GM23338 (cell line): ENCODE measurements around the gene PRSS56. TPM values are rescaled to one million over a fixed set of nuclear protein-coding genes. Genes with fewer than 3 reads are reported as not detected.
A peak's percentile ranks its signal among the peaks of the same experiment; 100 is the strongest.

Experiments
- ATAC-seq: fragments of 200-7000 bp; cut with Tn5 transposase; 3 replicates; pipeline ENCODE4 v1.9.1; 2020
- DNase-seq: peaks from one replicate; pipeline ENCODE4 v3.0.0-alpha.2; 2015; ENCODE audit warnings: low spot score
- H2AFZ ChIP-seq: fragments of 200-600 bp; sonication (generic); 2 replicates; pipeline ENCODE4 v1.8.0; 2016; ENCODE audit warnings: antibody characterized with exemption, mild to moderate bottlenecking, moderate library complexity
- H3F3A ChIP-seq: fragments of 200-600 bp; sonication (generic); replicated peaks from 2 replicates; pipeline ENCODE4 v1.8.0; 2017; ENCODE audit warnings: antibody characterized with exemption, mixed run types, low read depth
- H3K27ac ChIP-seq: fragments of 200-600 bp; sonication (generic); 2 replicates; pipeline ENCODE4 v1.6.1; 2016; ENCODE audit warnings: low read depth
- H3K27me3 ChIP-seq: fragments of 200-600 bp; sonication (generic); 2 replicates; pipeline ENCODE4 v1.8.0; 2016; ENCODE audit warnings: mild to moderate bottlenecking, mixed run types, moderate library complexity; ENCODE audit not compliant: insufficient read depth
- H3K36me3 ChIP-seq: fragments of 200-600 bp; sonication (generic); 2 replicates; pipeline ENCODE4 v1.8.0; 2016; ENCODE audit warnings: mild to moderate bottlenecking; ENCODE audit not compliant: insufficient read depth
- H3K4me1 ChIP-seq: fragments of 200-600 bp; sonication (generic); 2 replicates; pipeline ENCODE4 v1.8.0; 2016; ENCODE audit warnings: mild to moderate bottlenecking, moderate library complexity; ENCODE audit not compliant: insufficient read depth
- H3K4me2 ChIP-seq: fragments of 200-600 bp; sonication (generic); 2 replicates; pipeline ENCODE4 v1.7.1; 2017; ENCODE audit warnings: mixed run types
- H3K4me3 ChIP-seq: fragments of 200-600 bp; sonication (generic); 2 replicates; pipeline ENCODE4 v1.6.1; 2016; ENCODE audit warnings: mixed run types
- H3K79me2 ChIP-seq: fragments of 200-600 bp; sonication (generic); replicated peaks from 2 replicates; pipeline ENCODE4 v1.8.0; 2017; ENCODE audit warnings: mild to moderate bottlenecking; ENCODE audit not compliant: insufficient read depth
- H3K9me2 ChIP-seq: fragments of 200-600 bp; sonication (generic); 2 replicates; pipeline ENCODE4 v1.8.0; 2017; ENCODE audit not compliant: insufficient read depth
- H4K20me1 ChIP-seq: fragments of 200-600 bp; sonication (generic); replicated peaks from 2 replicates; pipeline ENCODE4 v1.8.0; 2017; ENCODE audit warnings: mild to moderate bottlenecking; ENCODE audit not compliant: insufficient read depth
- H3K27ac Mint-ChIP-seq: 2 replicates; pipeline ENCODE4 v1.8.0; 2020; ENCODE audit warnings: inconsistent platforms, mild to moderate bottlenecking, moderate library complexity, mixed read lengths
- H3K27me3 Mint-ChIP-seq: 3 replicates; pipeline ENCODE4 v1.8.0; 2022; ENCODE audit warnings: low read depth, mild to moderate bottlenecking, moderate library complexity, mixed read lengths, inconsistent platforms; ENCODE audit not compliant: insufficient read depth, poor library complexity
- H3K36me3 Mint-ChIP-seq: 3 replicates; pipeline ENCODE4 v1.8.0; 2021; ENCODE audit warnings: low read depth, mild to moderate bottlenecking, inconsistent platforms, moderate library complexity, mixed read lengths
- H3K4me1 Mint-ChIP-seq: 3 replicates; pipeline ENCODE4 v1.8.0; 2020; ENCODE audit warnings: mild to moderate bottlenecking, inconsistent platforms, mixed read lengths
- H3K4me3 Mint-ChIP-seq: 3 replicates; pipeline ENCODE4 v1.8.0; 2021; ENCODE audit warnings: moderate library complexity, mild to moderate bottlenecking, inconsistent platforms, mixed read lengths
- H3K9me3 Mint-ChIP-seq: 3 replicates; pipeline ENCODE4 v1.8.0; 2020; ENCODE audit warnings: moderate library complexity, mild to moderate bottlenecking, inconsistent platforms, mixed read lengths
- CTCF ChIP-seq, 2 experiments: fragments of 200-600 bp in 1 of 2; sonication (generic) in 1 of 2; conservative IDR thresholded peaks; 2 replicates each; pipeline versions ENCODE4 v1.5.1 to v1.6.1; 2016 to 2017; ENCODE audit warnings: antibody characterized with exemption in 2 of 2, low read depth in 2 of 2, mild to moderate bottlenecking in 2 of 2, moderate library complexity in 1 of 2
- ETS1 ChIP-seq: IDR thresholded peaks from 2 replicates; pipeline ENCODE4 v1.6.1; 2016; ENCODE audit warnings: antibody characterized with exemption
- EZH2 ChIP-seq: fragments of 200-600 bp; sonication (generic); IDR thresholded peaks from one replicate; pipeline ENCODE4 v1.8.0; 2017; ENCODE audit warnings: antibody characterized with exemption, mild to moderate bottlenecking, low read depth; ENCODE audit not compliant: unreplicated experiment
- EZH2phosphoT487 ChIP-seq: fragments of 200-600 bp; sonication (generic); IDR thresholded peaks from one replicate; pipeline ENCODE4 v1.8.1; 2018; ENCODE audit warnings: antibody characterized with exemption; ENCODE audit not compliant: unreplicated experiment
- JUNB ChIP-seq: IDR thresholded peaks from one replicate; pipeline ENCODE4 v1.6.1; 2016; ENCODE audit warnings: antibody characterized with exemption; ENCODE audit not compliant: unreplicated experiment
- NANOG ChIP-seq: IDR thresholded peaks from 2 replicates; pipeline ENCODE4 v1.6.1; 2016; ENCODE audit warnings: antibody characterized with exemption, borderline replicate concordance
- POLR2AphosphoS5 ChIP-seq: IDR thresholded peaks from 2 replicates; pipeline ENCODE4 v1.6.1; 2016; ENCODE audit warnings: antibody characterized with exemption, low read depth
- REST ChIP-seq: IDR thresholded peaks from one replicate; pipeline ENCODE4 v1.6.1; 2018; ENCODE audit warnings: antibody characterized with exemption; ENCODE audit not compliant: unreplicated experiment
- STAT1 ChIP-seq: IDR thresholded peaks from one replicate; pipeline ENCODE4 v1.6.1; 2016; ENCODE audit warnings: antibody characterized with exemption; ENCODE audit not compliant: unreplicated experiment
- ZNF114 ChIP-seq: fragments of 250-450 bp; sonication (Bioruptor Pico); IDR thresholded peaks from 2 replicates; pipeline ENCODE4 v1.5.0; 2020; ENCODE audit warnings: mild to moderate bottlenecking, moderate library complexity
- polyA plus RNA-seq: library from polyadenylated mRNA; unstranded; fragments of >200 nt; fragmentation: Nextera tagmentation; extraction: Ambion mirVana; gene quantifications from 2 replicates; pipeline ENCODE4 v1.2.1, GENCODE V29; 2016
- total RNA-seq: library from RNA; depleted of rRNA; stranded (reverse); fragments of >200 nt; shearing (Covaris generic); gene quantifications from 2 replicates; pipeline ENCODE4 v1.2.3, GENCODE V29; 2014

PRSS56 gene
- total and polyA plus RNA-seq, 2 experiments from 2014 or later, result 0.27 to 0.31 TPM

- no peaks in the 10 kb centered on the region for H3K36me3 Mint-ChIP-seq
- no peak overlapping the region for H3K4me3 Mint-ChIP-seq
- peaks cover 7% of the 10 kb centered on the region for H3K27me3 Mint-ChIP-seq
- DNase-seq (no peak), ATAC-seq (peak; percentile 45)
- no peak overlapping the region for H2AFZ ChIP-seq
- no peak overlapping the region for H3K27ac ChIP-seq
- H3K27me3 ChIP-seq, result no peaks in the 10 kb centered on the region
- H3K79me2 ChIP-seq, result no peaks in the 10 kb centered on the region
- no peaks in the 10 kb centered on the region for H3K4me1 ChIP-seq
- no peak overlapping the region for H3K27ac Mint-ChIP-seq
- H3K4me2 ChIP-seq, result no peak overlapping the region
- H4K20me1 ChIP-seq, result no peaks in the 10 kb centered on the region
- H3K4me3 ChIP-seq, result no peak overlapping the region
- no peaks in the 10 kb centered on the region; the same call in 2 of the 3 replicates for H3K9me3 Mint-ChIP-seq
- H3F3A ChIP-seq, result 0 out of 2 replicates have a peak, but pooled peaks cover 2% of the 10 kb centered on the region
- H3K4me1 Mint-ChIP-seq, result peaks cover 7% of the 10 kb centered on the region
- H3K36me3 ChIP-seq, result no peaks in the 10 kb centered on the region
- no peaks in the 10 kb centered on the region for H3K9me2 ChIP-seq
- TF ChIP-seq POLR2AphosphoS5 (no peak), EZH2 (no peak), NANOG (no peak), STAT1 (no peak), ETS1 (no peak), JUNB (no peak), ZNF114 (CRISPR knock-in tag) (no peak), EZH2phosphoT487 (no peak)
Measured at GRCh38 chr2:232512602-232513001, 7.6 kb upstream of the PRSS56 start.

GRCh38 chr2:232513353-232513752, 6.8 kb upstream of the PRSS56 start:
- no peaks in the 10 kb centered on the region for H3K4me1 ChIP-seq
- Mint-ChIP-seq H3K4me1 (peaks cover 4% of the 10 kb centered on the region), H3K36me3 (no peaks in the 10 kb centered on the region), H3K9me3 (no peaks in the 10 kb centered on the region; the same call in 2 of the 3 replicates), H3K27ac (no peak overlapping the region), H3K4me3 (no peak overlapping the region; the same call in 2 of the 3 replicates), H3K27me3 (peaks cover 7% of the 10 kb centered on the region)
- H4K20me1 ChIP-seq, result no peaks in the 10 kb centered on the region
- DNase-seq (no peak), ATAC-seq (no peak; the same call in 2 of the 3 replicates)
- H3K27me3 ChIP-seq, result no peaks in the 10 kb centered on the region
- no peak overlapping the region for H3K27ac ChIP-seq
- TF ChIP-seq EZH2phosphoT487, result no peak
- no peak overlapping the region for H2AFZ ChIP-seq
- no peak overlapping the region for H3K4me3 ChIP-seq
- no peaks in the 10 kb centered on the region for H3K79me2 ChIP-seq
- H3K36me3 ChIP-seq, result no peaks in the 10 kb centered on the region
- no peaks in the 10 kb centered on the region for H3K9me2 ChIP-seq
- H3K4me2 ChIP-seq, result no peak overlapping the region
- H3F3A ChIP-seq, result 0 out of 2 replicates have a peak, but pooled peaks cover 2% of the 10 kb centered on the region

- H3K36me3 Mint-ChIP-seq, result no peaks in the 10 kb centered on the region
- H3K4me1 Mint-ChIP-seq, result peaks cover 14% of the 10 kb centered on the region
- no peaks in the 10 kb centered on the region for H3K9me2 ChIP-seq
- H3K4me1 ChIP-seq, result no peaks in the 10 kb centered on the region
- DNase-seq (no peak), ATAC-seq (no peak)
- no peak overlapping the region for H3K4me3 Mint-ChIP-seq
- peaks cover 2% of the 10 kb centered on the region for H3K27me3 Mint-ChIP-seq
- no peaks in the 10 kb centered on the region for H3K27me3 ChIP-seq
- no peaks in the 10 kb centered on the region for H3K36me3 ChIP-seq
- H3K9me3 Mint-ChIP-seq, result no peaks in the 10 kb centered on the region; the same call in 2 of the 3 replicates
- no peak overlapping the region for H3K27ac ChIP-seq
- H3K4me2 ChIP-seq, result no peak overlapping the region
- no peak overlapping the region for H3K27ac Mint-ChIP-seq
- H3K79me2 ChIP-seq, result no peaks in the 10 kb centered on the region
- peak overlapping the region; percentile 18; the same call in 1 of the 2 replicates for H2AFZ ChIP-seq
- H4K20me1 ChIP-seq, result no peaks in the 10 kb centered on the region
- H3K4me3 ChIP-seq, result no peak overlapping the region
- 0 out of 2 replicates have a peak, but pooled peaks cover 2% of the 10 kb centered on the region for H3F3A ChIP-seq
- no peak for TF ChIP-seq ZNF114 (CRISPR knock-in tag)
- TF ChIP-seq CTCF (conservative IDR thresholded peaks at IDR 0.05; ENCODE audit: low read depth in 2 of 2), result no peak
- TF ChIP-seq REST, result no peak
Measured at GRCh38 chr2:232515639-232516038, 4.5 kb upstream of the PRSS56 start.
